ENCODE measurements around the gene SMARCA4.
"Not testable (repeated sequence)": the region's sequence is repeated elsewhere in the genome, so short reads cannot be mapped to it uniquely, and the experiment has no call there.

DNA sequence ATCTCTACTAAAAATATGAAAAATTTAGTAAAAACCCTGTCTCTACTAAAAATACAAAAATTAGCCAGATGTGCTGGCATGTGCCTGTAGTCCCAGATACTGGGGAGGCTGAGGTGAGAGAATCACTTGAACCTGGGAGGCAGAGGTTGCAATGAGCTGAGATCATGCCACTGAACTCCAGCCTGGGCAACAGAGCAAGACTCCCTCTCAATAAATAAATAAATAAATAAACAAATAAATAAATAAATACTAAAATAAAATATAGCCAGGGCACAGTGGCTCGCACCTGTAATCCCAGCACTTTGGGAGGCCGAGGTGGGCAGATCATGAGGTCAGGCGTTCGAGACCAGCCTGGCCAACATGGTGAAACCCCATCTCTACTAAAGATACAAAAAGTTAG lies 17.4 kb upstream of the SMARCA4 start:
- TF ChIP-seq, protein P1, sequence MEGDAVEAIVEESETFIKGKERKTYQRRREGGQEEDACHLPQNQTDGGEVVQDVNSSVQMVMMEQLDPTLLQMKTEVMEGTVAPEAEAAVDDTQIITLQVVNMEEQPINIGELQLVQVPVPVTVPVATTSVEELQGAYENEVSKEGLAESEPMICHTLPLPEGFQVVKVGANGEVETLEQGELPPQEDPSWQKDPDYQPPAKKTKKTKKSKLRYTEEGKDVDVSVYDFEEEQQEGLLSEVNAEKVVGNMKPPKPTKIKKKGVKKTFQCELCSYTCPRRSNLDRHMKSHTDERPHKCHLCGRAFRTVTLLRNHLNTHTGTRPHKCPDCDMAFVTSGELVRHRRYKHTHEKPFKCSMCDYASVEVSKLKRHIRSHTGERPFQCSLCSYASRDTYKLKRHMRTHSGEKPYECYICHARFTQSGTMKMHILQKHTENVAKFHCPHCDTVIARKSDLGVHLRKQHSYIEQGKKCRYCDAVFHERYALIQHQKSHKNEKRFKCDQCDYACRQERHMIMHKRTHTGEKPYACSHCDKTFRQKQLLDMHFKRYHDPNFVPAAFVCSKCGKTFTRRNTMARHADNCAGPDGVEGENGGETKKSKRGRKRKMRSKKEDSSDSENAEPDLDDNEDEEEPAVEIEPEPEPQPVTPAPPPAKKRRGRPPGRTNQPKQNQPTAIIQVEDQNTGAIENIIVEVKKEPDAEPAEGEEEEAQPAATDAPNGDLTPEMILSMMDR (tag by site-specific recombination; IDR thresholded peaks at IDR 0.05): not testable (repeated sequence)
- not testable (repeated sequence) for TF ChIP-seq IKZF3 (tag by site-specific recombination; IDR thresholded peaks at IDR 0.05); TCF7L2 (IDR thresholded peaks at IDR 0.05; ENCODE audit: borderline replicate concordance, low read depth, low read length)
- TF ChIP-seq, protein P2, sequence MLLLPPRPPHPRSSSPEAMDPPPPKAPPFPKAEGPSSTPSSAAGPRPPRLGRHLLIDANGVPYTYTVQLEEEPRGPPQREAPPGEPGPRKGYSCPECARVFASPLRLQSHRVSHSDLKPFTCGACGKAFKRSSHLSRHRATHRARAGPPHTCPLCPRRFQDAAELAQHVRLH (tag by site-specific recombination; IDR thresholded peaks at IDR 0.05): not testable (repeated sequence)
- TF ChIP-seq, protein P3, sequence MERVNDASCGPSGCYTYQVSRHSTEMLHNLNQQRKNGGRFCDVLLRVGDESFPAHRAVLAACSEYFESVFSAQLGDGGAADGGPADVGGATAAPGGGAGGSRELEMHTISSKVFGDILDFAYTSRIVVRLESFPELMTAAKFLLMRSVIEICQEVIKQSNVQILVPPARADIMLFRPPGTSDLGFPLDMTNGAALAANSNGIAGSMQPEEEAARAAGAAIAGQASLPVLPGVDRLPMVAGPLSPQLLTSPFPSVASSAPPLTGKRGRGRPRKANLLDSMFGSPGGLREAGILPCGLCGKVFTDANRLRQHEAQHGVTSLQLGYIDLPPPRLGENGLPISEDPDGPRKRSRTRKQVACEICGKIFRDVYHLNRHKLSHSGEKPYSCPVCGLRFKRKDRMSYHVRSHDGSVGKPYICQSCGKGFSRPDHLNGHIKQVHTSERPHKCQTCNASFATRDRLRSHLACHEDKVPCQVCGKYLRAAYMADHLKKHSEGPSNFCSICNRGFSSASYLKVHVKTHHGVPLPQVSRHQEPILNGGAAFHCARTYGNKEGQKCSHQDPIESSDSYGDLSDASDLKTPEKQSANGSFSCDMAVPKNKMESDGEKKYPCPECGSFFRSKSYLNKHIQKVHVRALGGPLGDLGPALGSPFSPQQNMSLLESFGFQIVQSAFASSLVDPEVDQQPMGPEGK (tag by site-specific recombination; IDR thresholded peaks at IDR 0.05): not testable (repeated sequence)

Data from HEK293 (cell line).